NCI-H1694 (cell line): ENCODE results near the gene FGD4.

Experiments used
- DNase-seq: peaks from one replicate; lab custom pipeline; 2025; lab: John Stamatoyannopoulos, UW

The FGD4 gene

DNA sequence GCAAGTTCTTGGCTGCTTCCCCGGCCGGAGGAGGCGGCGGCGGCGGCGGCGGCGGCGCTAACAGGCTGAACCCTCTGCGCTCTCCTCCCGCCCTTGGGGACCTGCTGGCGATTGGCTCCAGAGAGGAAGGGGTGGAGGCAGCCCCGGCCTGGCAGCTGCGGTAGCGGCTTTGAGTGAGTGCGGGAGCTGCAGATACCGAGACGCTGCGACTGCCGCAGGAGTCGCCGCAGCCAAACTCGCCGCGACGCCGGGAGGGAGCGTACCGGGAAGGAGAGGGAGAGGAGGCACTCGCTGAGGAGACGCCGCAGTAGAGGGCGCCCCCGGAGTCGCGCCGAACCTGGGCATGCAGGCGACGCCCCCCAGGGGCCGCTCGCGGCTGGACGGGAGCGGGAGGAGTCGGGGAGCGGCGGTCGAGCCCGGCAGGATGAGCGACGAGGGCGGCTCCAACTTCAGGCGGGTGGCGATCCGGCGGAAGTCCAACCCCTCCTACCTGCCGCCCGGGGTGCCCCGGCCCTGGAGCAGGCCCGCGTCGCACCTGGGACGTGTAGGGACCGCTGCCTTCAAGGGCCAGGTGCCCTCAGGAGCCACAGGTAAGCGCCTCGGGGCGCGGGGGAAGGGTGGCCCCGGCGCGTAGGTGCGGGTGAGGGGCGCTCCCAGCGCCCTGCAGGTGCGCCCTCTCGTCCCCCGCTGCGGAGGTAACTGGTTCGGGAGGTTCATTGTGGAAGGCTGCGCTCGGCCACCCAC is at the start of gene FGD4:
TSS of gene FGD4 (plus strand) at position 189 of the 744 bp plus-strand sequence.
- DNase-seq, result peak; percentile 69

GRCh38 chr12:32353540-32353939 is 45.8 kb upstream of the FGD4 start:
- no peak for DNase-seq

GRCh38 chr12:32357601-32358249 is 41.6 kb upstream of the FGD4 start:
- no peak for DNase-seq

GRCh38 chr12:32360956-32361355 is 38.4 kb upstream of the FGD4 start:
- DNase-seq, result no peak

DNA sequence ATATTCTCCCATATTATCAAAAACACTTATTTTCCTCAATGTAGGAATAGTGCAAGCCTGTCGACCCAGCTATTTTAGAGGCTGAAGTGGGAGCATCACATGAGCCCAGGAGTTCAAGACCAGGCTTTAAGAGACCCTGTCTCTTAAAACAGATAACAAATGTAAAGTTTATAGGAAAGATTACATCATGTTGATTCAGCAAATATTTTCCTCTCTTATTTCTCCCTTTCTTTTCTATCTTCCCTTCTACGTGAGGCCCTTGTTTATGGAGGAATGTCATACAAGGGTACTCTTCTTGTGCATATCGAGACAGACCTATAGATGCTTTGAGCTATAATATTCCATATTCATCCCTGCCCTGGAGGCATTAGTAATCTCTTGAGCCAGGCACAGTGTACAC is 36.5 kb upstream of the FGD4 start:
- DNase-seq, result no peak

DNA sequence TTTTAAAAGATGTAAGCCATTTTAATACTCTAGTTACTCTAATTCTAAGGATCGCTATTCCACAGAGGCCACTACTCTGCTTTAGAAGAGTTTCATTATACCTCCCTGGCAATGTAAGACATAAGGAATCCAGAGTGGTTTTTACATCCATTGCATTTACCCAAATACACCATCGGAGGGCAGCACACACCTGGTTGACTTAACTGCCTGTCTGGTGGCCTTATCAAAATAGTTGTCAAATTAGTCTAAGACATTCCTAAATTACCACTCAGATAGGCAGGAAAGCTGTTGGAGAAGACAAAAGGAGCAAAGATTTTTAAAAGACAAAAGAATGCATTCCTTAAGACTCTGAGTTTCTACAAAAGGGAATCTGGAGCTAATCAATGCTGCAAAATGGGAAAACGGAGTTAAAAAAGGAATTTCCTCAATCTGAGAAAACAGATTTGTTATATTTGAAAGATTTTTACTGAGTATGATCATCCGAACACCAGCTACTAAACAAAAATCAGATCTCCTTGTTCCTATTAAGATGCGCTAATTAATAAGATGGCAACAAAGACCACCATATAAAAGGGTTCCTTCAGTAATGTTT is 33.8 kb upstream of the FGD4 start:
- DNase-seq, result peak; percentile 76

DNA sequence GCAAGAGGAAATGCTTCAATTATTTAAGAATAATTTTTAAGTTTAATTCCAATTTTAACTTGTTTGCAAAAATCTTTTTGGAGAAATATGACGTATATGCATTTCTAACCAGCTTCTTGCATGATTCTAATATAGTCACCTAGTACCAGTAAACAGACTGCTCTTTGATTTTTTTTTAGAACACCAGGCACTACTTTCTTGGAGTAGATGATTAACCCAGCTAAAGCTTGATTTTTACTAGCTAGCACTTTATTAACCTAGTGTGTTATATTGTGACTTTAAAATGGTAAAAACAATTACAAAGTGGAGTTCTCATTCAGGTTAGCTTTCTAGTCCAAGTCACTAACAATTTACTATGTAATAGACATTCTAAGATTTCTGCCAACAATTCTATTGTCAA is 32.6 kb upstream of the FGD4 start:
- DNase-seq, result no peak

GRCh38 chr12:32367381-32367780 is 32.0 kb upstream of the FGD4 start:
- no peak for DNase-seq

DNA sequence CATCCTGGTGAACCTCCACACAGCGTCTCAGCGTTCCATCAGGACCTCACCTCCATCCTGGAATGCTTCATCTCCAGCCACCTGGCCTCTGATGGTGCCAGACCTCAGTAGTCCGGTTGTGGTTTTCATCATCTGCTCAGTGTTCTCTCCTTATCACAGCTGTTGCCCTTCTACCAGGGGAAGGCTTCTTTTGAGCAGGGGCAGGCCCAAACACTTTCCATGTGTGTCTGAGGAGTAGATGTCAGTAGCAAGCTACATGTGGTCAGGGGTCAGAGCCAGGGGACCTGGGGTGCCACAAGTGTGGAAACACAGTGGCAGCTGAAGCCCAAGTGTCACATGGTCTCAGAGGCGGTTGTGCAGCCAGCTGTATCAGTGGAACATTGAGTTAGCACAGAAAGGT is 30.2 kb upstream of the FGD4 start:
- DNase-seq, result no peak

DNA sequence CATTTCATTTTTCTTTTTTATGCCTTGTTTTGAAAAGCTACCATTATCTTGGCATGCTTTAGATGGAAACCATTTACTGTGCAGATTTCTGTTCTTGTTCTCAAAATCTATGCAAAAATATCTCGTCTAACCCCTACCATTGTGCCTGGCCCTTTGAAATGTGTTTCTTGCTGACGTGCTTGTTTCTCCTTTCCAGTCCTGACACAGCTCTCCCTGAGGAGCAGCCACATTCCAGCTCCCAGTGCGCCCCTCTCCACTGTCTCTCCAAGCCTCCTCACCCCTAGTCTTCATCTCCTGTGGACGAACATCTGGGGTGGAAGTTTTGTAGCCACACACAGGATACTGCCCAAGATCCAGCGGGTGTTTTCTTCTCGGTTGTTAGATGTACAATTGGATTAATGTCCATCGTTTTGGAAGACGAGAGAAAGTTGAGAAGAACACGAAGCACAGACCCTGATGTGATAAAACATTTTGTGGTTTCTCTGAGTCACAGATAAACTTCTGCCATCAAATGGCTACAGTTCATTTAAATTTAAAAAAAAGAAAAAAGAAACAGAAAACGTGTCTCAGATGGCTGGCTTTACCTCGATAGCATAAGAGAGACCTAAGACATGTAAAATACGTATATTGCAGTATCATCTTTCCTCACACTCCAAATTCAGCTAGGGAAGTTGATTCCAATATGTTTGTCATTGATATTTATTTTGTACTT is 21.9 kb upstream of the FGD4 start:
- DNase-seq, result no peak

GRCh38 chr12:32379213-32379612 is 20.1 kb upstream of the FGD4 start:
- DNase-seq, result no peak

DNA sequence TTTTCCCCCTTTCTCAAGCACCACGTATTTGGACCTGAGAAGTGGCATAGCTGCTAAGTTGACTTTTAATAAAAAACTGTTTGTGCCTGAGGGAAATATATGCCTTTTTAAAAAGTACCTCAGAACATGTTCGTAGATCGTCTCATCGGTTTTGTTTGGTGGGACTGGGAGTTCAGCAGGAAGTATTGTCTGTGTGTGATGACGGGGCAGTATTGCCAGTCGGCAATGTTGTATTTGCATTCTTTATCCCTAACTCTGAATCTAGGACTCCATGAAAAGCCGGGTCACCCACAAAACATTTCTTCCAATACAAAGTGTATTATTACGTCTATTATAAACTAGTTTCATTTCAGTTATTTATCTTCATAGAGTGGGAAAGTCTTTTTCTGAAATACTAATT is 19.7 kb upstream of the FGD4 start:
- no peak for DNase-seq

- no peak for DNase-seq
Measured at GRCh38 chr12:32382226-32382625, 17.1 kb upstream of the FGD4 start.

GRCh38 chr12:32390572-32391219 is 8.7 kb upstream of the FGD4 start:
- no peak for DNase-seq

GRCh38 chr12:32395026-32395425 is 4.3 kb upstream of the FGD4 start:
- no peak for DNase-seq

DNA sequence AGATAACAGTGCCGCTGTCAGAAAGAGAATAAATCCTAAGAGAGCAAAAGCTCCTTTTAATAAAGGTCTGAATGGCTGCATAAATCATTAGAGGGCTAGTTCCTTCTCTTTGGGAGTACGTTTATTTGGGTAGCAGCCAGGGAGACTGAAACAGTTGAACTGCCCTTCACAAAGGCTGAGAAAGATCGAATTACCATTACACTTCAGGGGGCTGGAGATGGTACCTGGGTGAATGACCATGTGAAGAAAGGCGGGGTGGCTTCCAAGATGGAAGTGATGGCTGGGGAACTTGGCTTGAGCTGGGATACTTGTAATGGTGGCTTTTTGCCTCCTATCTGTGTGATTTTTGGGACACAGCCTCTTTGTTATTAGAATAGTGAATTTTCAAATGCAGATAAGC is 1.7 kb upstream of the FGD4 start:
- no peak for DNase-seq

- no peak for DNase-seq
Measured at GRCh38 chr12:32398181-32398580, 1.2 kb upstream of the FGD4 start.

DNA sequence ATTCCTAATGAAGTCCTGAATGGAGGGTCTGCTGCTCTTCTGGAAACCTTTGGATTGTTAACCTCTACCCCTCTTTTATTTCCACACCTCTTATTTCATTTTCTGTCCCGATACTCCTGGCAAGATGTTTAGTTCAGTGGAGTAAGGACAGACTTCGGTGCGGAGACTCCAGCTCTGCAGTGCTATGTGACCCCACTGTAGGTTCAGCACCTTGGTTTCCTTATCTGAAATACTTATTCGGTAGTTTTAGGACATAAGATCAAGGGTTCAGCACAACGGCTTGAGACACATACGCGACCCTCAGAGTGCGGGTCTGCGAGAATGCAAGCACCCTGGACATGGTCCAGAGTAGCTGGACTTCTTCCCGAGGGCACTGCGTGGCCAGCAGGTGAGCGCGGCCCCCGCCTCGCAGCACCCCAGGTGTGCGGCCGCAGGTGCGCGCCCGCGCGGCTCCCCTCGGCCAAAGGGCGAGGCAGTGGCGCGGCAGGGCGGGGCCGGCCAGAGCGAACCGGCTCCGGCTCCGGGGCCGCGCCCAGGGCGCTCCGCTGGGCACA is 465 bp upstream of the FGD4 start:
- DNase-seq, result no peak

GRCh38 chr12:32400114-32400672 is 835 bp downstream of the FGD4 start:
- DNase-seq, result no peak

DNA sequence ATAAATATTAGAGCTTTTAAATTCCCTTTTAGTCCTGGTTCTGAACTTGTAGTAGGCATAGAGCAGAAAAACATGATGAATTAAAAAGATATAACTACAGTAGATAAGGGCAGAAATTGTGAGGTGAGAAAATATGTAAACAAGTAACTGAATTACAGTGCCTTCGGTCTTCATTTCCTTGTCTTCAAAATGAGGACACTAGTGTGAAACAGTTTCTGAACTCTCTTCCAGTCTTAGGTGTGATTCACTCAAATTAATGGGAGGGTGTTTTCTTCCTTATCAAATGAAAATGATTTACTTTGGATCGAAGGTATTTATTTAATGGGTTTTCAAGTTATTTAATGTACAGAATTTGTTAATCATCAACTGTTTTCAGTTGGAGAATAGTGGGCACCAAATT is 1.5 kb downstream of the FGD4 start:
- DNase-seq, result no peak

- no peak for DNase-seq
Measured at GRCh38 chr12:32402170-32402569, 2.8 kb downstream of the FGD4 start.

DNA sequence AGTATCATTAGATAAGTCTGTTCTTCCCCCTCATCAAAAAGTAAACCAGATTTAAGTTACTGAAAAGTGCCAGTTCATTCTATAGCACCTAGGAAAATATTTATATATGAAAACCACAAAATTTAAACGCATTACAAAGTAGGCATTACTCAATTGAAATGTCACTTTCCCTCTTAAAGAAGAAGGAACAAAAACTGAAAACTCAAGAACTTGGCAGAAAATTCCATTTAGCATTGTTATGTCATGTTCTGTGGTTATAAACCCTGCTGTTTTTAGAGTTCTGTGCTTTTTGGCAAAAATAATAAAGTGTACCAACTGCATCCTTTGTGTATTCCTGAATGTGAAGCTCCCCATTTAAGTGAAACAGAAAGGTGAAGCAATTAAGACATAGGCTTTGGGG is 3.6 kb downstream of the FGD4 start:
- DNase-seq, result no peak
